GM10847 (cell line): ENCODE measurements around the gene GNAI2.

Source experiments
- POLR2A ChIP-seq: IDR thresholded peaks from 2 replicates; pipeline ENCODE4 v1.6.1; 2011; ENCODE audit not compliant: insufficient read length; ENCODE audit errors: extremely low read depth

Gene GNAI2

DNA sequence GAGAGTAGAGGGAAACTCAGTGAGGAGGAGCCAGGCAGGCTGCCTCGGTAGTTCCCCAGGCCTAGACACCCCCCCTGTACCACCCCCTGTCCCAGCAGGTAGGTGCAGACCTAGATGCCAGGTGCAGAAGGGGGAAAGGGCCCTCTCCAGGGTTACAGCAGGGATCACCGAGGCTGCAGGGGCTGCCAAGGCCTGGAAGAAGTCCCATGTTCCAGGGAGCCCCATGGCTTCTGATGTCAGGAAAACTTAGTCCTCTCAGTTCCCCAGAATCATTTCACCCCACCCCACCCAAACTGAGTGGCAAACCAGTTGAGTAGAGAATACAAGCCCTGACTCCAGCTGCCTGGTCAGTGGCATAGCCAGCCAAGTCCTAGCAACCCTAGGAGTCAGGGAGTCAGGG is 25.5 kb downstream of the GNAI2 start:
- no peak for TF ChIP-seq POLR2A

DNA sequence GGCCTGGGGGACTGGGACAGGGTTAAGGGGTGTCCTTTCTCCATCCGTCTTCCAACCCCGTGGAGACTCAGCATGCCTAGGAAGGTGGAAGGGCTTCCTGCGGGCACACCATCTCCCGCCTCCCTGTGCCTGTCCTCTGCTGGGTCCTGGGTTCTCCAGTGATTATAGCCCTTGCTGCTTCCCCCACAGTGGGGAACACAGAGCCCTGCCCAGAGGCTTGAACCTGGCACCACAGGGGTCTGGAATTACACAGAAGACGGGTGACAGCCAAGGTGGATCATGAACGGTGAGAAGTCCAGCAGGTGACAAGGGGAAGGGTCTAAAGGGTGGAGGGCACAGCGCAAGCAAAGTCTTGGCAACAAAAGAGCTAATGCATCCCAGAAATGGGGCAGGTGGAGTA is 26.8 kb downstream of the GNAI2 start:
- TF ChIP-seq POLR2A: no peak

DNA sequence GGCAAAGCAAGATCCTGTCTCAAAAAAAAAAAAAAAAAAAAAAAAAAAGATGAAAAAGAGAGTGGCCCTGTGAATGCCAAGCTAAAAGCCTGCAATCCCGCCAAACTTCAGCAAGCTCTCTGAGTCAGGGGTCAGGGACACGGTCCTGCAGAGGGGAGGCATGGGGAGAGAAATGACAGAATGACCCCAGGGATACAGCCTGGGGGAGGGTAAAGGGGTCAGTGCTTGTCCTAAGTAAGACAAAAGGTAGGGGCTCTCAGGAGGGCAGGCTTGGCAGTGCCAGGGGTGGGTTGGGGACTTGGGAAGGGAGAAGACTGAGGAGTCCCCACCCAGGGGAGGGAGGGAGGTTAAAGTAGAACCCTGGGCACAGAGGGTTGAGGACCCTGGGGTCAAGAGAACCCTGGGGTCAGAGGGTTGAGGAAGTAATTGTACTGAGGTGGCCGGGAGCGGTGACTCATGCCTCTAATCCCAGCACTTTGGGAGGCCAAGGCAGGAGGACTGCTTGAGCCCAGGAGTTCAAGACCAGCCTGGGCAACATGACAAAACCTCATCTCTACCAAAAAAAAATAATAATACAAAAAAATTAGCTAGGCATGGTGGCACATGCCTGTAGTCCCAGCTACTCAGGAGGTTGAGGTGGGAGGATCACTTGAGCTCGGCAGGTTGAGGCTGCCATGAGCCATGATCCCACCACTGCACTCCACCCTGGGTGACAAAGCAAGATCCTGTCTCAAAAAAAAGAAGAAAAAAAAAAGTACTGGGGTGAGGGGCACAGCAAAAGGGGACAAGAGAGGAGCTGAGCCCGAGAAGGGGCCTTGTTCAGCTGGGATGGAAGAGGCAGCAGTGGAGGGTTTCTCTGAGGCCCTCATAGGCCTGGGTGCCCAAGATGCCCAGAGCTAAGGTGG is 27.7 kb downstream of the GNAI2 start:
- no peak for TF ChIP-seq POLR2A

DNA sequence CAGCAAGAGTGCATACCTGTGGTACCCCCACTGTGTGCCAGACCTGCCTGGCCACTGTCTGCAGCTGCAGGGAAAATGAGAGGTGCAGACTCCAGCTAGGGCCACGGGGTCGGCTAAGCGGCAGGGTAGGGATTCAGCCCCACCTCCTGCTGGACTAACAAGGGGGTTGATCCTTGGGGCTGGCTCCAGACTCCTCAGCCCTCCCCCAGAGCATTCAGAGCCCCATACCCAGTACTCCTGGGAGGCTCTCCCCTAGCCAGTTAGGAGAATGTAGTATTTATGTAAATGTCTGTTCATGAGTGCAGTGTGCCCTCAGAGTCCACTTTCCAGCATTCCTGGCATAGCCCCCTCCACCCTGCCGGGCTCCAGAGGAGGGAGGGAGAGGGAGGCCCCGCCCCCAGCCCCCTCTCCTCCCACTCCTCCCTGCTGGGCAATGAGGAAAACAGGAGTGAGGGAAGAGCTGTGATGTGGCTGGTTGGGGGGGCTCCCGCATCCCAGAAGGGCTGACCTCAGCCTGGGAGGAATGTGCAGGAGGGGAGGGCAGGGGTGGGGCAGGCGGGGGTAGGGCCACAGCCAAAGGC is 28.5 kb downstream of the GNAI2 start:
- TF ChIP-seq POLR2A: no peak

DNA sequence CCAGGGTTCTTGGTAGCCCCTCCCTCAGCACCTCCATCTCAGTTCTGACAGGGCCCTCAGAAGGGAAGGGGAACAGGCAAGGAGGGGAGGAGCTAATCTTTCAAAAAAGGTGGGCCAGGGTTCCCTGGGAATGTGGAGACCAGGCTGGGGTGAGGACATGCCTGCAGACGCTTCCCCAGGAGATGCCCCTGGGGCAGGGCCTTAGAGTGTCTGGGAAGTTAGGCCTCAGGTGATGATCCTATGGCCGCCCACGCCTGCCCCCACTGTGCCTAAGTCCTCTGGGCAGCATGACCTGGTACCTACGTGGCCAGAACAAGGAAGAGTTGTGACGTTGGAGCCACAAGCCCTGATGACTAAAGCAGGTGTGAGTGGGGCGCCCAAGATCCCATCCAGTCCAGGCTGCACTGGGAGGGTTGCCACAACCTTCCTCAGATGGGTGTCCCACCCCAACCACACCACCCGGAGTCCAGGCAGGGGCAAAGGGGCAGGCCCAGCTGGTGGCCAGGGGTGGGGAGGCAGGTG is 29.0 kb downstream of the GNAI2 start:
- TF ChIP-seq POLR2A: no peak

DNA sequence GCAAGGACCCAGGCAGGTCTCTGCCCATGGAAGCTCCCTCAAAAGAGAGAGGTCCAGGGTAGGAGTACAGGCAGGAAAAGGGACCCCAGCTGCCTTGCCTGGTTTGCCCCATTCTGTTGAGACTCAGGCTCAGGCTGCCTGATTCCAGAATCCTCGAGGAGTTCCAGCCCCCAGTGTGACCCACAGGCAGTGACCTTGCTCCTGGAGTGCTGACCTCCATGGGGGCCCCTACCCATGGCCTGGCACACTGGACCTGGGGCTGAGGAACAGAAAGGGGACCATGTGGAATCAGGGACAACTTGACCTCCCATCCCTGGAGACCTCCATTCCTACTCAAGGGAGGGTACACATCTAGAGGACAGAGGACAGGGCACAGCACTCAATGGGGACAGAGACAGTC is 29.6 kb downstream of the GNAI2 start:
- TF ChIP-seq POLR2A: no peak

DNA sequence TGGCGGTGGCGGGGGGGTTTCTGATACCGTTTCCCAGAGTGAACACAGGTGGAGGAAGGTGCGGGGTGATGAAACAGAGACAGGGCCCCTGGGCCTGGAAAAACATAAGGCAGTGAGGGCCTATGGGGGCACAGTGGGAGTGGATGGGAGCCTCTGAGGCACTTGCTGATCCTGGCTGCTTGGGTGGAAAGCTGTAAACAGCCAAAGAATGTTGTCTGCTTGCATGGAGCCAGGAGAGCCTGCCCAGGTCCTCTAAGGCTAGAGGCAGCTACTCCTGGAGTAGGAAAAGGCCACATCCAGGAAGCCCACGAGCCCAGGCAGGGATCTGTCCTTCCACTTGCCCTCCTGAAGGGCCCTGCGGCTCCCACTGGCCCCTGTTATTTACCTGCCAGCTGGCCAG is 30.0 kb downstream of the GNAI2 start:
- TF ChIP-seq POLR2A: no peak

DNA sequence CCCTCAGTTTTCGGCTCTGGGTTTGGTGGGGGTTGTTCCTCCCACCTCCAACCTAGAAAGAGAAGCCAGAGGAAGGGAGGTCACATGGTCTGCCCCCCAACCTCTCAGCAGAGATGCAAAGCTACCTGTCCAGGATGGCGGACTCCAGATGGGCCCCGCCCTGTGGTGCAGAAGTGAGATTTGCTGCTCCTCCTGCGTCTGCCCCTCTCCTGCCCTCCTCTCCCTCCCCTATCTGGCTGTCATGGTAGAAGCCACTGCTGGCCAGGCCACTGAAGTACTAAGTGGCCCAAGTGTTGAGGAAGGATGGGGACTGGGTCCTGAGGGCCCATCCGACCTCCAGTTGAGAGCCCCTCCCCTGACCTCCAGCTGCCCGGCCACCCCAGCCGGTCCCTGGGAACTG is 30.8 kb downstream of the GNAI2 start:
- no peak for TF ChIP-seq POLR2A

DNA sequence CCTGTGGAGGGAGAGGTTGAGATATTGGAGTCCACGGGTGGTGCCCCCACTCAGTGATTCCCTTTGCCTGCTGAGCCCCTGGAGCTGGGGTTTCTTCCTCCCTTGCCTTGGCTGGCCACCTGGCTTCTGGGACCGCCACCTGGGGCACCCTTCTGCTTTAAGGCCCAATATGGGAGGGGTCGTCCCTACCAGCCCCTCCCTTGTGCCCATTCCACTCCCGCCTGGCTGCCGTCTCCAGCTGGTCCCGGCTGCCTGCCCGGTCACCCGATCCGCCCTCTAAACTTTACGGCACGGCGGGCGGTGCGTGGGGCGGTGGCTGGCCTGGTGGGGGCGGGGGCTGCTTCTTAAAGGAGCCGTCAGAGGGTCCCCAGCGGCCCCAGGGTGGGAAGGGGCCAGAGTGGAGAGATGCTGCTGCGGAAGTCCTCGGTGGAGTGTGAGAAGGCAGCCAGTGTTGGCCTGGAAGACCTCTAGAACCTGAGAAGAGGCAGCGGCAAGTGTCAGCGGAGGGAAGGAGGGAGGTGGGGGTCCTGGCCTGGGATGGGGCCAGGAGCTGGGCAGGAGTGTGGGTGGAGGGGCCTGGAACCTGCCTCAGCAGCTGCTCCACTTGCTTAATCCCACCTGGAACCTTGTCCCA is 31.4 kb downstream of the GNAI2 start:
- no peak for TF ChIP-seq POLR2A

DNA sequence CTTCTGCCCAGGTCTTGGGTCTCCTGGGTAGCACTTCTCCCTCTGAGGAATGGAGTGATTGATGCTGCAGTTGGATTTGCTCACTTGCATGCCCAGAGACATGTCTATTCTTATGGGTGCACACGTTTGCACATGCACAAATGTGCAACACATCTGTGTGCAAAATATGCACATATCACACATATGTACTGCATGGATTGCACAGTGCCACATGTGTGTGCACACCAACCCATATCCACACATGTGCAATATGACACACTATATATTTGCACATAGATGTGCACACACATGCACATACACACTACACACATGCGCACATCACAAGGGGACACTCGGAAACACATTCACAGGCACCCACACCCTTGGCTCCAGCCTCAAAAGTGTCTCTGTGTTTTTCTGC is 32.3 kb downstream of the GNAI2 start:
- no peak for TF ChIP-seq POLR2A

DNA sequence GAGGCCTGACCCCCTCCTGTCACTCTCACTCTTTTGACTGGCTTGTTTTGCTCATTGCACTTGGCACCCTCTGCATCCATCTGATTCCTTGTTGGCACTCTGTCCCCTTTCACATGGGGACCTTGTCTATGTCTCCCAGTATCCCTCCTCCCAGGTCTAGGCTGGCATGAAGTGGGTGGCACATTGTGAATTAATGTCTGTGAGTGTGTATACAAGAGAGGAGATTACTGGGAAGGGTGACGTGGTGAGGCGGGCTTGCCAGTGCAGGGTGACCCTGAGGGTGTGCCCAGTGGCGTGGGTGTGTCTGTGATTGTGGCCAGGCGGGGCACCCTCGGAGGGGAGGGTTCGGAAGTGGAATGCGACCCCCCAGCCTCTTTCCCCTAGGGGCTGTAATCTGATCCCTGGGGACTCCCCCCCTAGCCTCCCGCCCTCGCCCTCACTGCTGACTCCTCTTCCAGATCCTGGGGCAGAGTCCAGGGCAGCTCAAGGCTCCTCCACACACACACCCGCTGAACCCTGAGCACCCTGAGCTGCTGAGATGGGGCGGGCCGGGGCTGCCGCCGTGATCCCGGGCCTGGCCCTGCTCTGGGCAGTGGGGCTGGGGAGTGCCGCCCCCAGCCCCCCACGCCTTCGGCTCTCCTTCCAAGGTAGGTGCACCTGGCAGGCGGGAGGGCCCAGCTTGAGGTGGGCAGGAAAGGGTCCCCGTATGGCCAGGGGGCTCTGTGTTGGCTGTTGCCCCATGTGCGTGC is 32.9 kb downstream of the GNAI2 start, which contains the start of gene SEMA3B:
Gene SEMA3B, plus strand, starts transcription at position 445 of the 749 bp plus-strand sequence. Its CDS starts 94 bp downstream, at position 539.
- no peak for TF ChIP-seq POLR2A

DNA sequence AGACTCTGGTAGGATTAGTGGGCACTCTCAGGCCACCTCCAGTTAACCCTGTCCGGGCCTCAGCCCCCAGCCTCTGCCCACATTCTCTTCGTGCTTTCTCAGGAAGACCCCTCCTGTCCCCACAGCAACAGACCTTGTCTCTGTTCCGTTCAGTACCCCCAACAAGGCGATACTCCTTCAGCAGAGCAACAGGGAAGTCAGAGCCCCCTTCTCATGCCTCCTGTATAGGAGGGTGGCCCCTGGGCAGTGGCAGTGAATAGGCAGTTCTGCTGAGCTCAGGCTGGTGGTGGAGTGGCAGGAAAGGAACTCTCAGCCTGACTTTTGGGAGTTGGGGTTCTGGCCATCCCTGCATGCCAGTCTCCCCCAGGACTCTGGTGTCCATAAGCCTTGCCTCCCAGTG is 33.5 kb downstream of the GNAI2 start:
- no peak for TF ChIP-seq POLR2A

DNA sequence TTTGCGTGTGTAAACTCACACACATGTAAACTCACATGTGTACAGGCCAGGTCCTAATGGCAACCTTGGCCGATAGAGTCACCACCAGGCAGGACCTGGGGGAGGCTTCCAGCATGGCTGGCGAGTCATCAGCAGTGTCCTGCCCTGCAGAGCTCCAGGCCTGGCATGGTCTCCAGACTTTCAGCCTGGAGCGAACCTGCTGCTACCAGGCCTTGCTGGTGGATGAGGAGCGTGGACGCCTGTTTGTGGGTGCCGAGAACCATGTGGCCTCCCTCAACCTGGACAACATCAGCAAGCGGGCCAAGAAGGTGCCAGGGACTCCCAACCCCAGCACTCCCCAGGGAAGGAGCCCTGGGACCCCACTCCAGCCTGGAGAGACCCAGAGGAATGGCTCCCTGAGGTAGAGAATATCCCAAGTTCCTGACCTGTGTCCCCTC is 34.0 kb downstream of the GNAI2 start:
- TF ChIP-seq POLR2A: no peak

DNA sequence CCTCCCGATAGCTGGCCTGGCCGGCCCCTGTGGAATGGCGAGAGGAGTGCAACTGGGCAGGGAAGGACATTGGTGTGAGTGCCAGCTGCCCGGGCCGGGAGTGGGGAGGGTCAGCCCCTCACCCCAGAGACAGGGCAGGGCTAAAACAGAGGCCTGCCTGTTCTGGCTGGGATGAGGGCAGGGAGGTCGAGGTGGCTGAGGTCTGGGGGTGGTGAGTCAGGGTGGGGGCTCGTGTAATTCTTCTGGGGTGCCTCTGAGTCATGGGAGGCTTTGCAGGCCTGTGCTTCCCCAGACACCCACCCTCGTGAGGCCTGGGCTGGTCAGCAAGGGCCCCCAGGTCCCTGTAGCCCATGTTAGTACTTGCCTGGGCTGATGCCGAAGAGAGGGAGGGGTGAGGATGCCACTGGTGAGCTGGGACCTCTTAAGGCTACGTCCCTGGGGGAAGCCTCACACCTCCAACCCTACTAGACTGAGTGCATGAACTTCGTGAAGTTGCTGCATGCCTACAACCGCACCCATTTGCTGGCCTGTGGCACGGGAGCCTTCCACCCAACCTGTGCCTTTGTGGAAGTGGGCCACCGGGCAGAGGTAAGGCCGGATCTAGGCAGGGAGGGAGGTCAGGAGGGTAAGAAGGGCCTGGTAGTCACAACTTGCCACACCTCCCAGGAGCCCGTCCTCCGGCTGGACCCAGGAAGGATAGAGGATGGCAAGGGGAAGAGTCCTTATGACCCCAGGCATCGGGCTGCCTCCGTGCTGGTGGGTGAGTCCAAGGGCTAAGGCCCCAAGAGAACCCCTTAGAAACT is 34.6 kb downstream of the GNAI2 start:
- no peak for TF ChIP-seq POLR2A
